ENCODE results near the gene SATB1. TPM values are rescaled to one million over a fixed set of nuclear protein-coding genes. Genes with fewer than 3 reads are reported as not detected.

The SATB1 gene
- polyA plus RNA-seq, 1 donor from 2014 or later, result 16.0 TPM

DNA sequence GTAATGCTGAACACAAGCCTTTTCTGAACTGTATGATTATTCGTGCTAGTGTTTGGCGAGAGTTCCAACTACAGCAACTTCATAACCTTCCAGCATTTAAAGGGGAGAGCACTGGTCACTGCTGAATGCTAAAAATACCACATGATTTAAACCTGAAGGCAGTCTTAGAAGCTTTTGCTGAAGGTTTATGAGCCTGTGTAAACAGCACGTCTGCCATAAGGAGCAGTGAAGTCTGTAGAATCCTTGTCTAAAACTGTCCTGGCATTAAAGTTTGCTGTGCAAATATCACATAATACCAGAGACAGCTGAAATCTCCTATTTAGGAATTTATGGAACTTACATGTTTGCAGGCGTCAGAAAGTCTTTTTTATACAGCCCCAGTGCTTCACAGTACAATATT lies 5.9 kb downstream of the SATB1 start:
- TF ChIP-seq EZH2 (IDR thresholded peaks at IDR 0.05; ENCODE audit: borderline replicate concordance, insufficient read depth, low read length, poor library complexity, severe bottlenecking), result no peak
- TF ChIP-seq POLR2AphosphoS5 (IDR thresholded peaks at IDR 0.05), result no peak
- no peak for TF ChIP-seq RAD21 (conservative IDR thresholded peaks at IDR 0.05)
- TF ChIP-seq SMC3 (conservative IDR thresholded peaks at IDR 0.05; ENCODE audit: poor library complexity), result no peak
- TF ChIP-seq REST (IDR thresholded peaks at IDR 0.05; ENCODE audit: borderline replicate concordance), result no peak
- TF ChIP-seq MXI1 (conservative IDR thresholded peaks at IDR 0.05; ENCODE audit: poor library complexity, severe bottlenecking), result no peak
- TF ChIP-seq EP300 (conservative IDR thresholded peaks at IDR 0.05; ENCODE audit: poor library complexity, severe bottlenecking), result no peak
- no peak for TF ChIP-seq TAF1 (IDR thresholded peaks at IDR 0.05; ENCODE audit: low read depth)
- TF ChIP-seq, protein P1, sequence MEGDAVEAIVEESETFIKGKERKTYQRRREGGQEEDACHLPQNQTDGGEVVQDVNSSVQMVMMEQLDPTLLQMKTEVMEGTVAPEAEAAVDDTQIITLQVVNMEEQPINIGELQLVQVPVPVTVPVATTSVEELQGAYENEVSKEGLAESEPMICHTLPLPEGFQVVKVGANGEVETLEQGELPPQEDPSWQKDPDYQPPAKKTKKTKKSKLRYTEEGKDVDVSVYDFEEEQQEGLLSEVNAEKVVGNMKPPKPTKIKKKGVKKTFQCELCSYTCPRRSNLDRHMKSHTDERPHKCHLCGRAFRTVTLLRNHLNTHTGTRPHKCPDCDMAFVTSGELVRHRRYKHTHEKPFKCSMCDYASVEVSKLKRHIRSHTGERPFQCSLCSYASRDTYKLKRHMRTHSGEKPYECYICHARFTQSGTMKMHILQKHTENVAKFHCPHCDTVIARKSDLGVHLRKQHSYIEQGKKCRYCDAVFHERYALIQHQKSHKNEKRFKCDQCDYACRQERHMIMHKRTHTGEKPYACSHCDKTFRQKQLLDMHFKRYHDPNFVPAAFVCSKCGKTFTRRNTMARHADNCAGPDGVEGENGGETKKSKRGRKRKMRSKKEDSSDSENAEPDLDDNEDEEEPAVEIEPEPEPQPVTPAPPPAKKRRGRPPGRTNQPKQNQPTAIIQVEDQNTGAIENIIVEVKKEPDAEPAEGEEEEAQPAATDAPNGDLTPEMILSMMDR (IDR thresholded peaks at IDR 0.05; ENCODE audit: poor library complexity, severe bottlenecking), result no peak
- H3K36me3 ChIP-seq (ENCODE audit: insufficient read depth, low read length), result no peaks in the 10 kb centered on the region
- H3K9me2 ChIP-seq (ENCODE audit: insufficient read depth, low read length), result no peaks in the 10 kb centered on the region
- H3K27ac ChIP-seq (ENCODE audit: low read length), result no peak overlapping the region
- H3K4me2 ChIP-seq (ENCODE audit: low read length), result no peak overlapping the region
- H3K9me3 ChIP-seq (ENCODE audit: low read length), result no peaks in the 10 kb centered on the region
- no peaks in the 10 kb centered on the region for H3K27me3 ChIP-seq (ENCODE audit: insufficient read depth, low read depth, low read length)
- no peaks in the 10 kb centered on the region for H3F3A ChIP-seq (ENCODE audit: insufficient read depth, low read length, poor library complexity, severe bottlenecking)
- H4K20me1 ChIP-seq (ENCODE audit: insufficient read depth), result no peaks in the 10 kb centered on the region
- H2AFZ ChIP-seq (ENCODE audit: low read depth, low read length), result no peak overlapping the region
- no peak overlapping the region for H3K4me3 ChIP-seq (ENCODE audit: low read length)
- no peak overlapping the region for H3K9ac ChIP-seq (ENCODE audit: low read length)
- H3K79me2 ChIP-seq (replicated peaks; ENCODE audit: insufficient read depth, low read length), result peaks cover 21% of the 10 kb centered on the region

DNA sequence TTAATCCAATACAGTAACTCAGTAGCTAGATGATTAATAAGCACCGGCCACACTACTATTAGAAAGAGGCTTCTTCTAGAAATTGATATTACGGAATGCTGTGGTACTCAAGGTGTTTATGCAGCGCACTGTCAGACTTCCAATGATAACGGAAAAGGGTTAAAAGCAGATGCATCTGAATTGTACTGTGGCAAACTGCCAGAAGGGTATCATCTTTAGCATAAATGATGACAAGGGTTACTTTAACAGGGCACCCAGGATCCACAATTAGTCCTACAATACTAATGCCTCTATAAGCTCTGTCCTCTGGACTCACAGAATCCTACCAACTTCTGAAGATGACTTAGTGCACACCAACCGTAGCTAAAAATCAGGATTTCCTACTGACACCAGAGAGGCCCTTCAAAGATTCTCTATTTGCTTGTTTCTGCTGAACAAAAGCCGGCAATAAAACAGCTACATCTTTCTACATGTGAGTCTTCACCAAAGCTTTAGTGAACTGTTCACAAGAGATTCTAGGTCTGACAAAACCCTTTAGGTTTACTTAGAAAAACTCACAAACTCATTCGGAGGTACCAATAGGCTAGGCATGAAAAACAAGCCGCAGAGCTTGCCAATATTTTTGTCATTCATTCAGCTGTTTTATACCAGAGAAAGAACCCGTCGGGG lies 7.1 kb downstream of the SATB1 start:
- Histone ChIP-seq H3K79me2 (replicated peaks; ENCODE audit: insufficient read depth, low read length) (peaks cover 9% of the 10 kb centered on the region), H3F3A (ENCODE audit: insufficient read depth, low read length, poor library complexity, severe bottlenecking) (no peaks in the 10 kb centered on the region), H3K4me2 (ENCODE audit: low read length) (no peak overlapping the region), H3K9me2 (ENCODE audit: insufficient read depth, low read length) (no peaks in the 10 kb centered on the region), H3K27me3 (ENCODE audit: insufficient read depth, low read depth, low read length) (no peaks in the 10 kb centered on the region), H3K9ac (ENCODE audit: low read length) (no peak overlapping the region), H4K20me1 (ENCODE audit: insufficient read depth) (no peaks in the 10 kb centered on the region), H3K9me3 (ENCODE audit: low read length) (no peaks in the 10 kb centered on the region), H3K36me3 (ENCODE audit: insufficient read depth, low read length) (no peaks in the 10 kb centered on the region), H3K4me3 (ENCODE audit: low read length) (no peak overlapping the region), H2AFZ (ENCODE audit: low read depth, low read length) (no peak overlapping the region), H3K27ac (ENCODE audit: low read length) (no peak overlapping the region)
- no peak for TF ChIP-seq EP300 (conservative IDR thresholded peaks at IDR 0.05; ENCODE audit: poor library complexity, severe bottlenecking)
- TF ChIP-seq, protein P1 (IDR thresholded peaks at IDR 0.05; ENCODE audit: poor library complexity, severe bottlenecking), result no peak
- TF ChIP-seq EZH2 (IDR thresholded peaks at IDR 0.05; ENCODE audit: borderline replicate concordance, insufficient read depth, low read length, poor library complexity, severe bottlenecking), result no peak
- TF ChIP-seq REST (IDR thresholded peaks at IDR 0.05; ENCODE audit: borderline replicate concordance), result no peak
- no peak for TF ChIP-seq MXI1 (conservative IDR thresholded peaks at IDR 0.05; ENCODE audit: poor library complexity, severe bottlenecking)
- TF ChIP-seq SMC3 (conservative IDR thresholded peaks at IDR 0.05; ENCODE audit: poor library complexity), result no peak
- TF ChIP-seq RAD21 (conservative IDR thresholded peaks at IDR 0.05), result no peak
- TF ChIP-seq TAF1 (IDR thresholded peaks at IDR 0.05; ENCODE audit: low read depth), result no peak
- no peak for TF ChIP-seq POLR2AphosphoS5 (IDR thresholded peaks at IDR 0.05)
